IMR-90 (cell line): ENCODE data around the gene PRKD1. TPM values are rescaled to one million over a fixed set of nuclear protein-coding genes. Genes with fewer than 3 reads are reported as not detected.

ENCODE experiments used
- ATAC-seq: fragments of 200-7000 bp; cut with Tn5 transposase; 2 replicates; pipeline ENCODE4 v1.9.1; 2020; ENCODE audit warnings: low read depth, mild to moderate bottlenecking, moderate library complexity
- BruUV-seq: library from RNA; stranded (reverse); fragments of 400-500 nt; replicated peaks from 2 replicates; lab custom pipeline; 2021; lab: Mats Ljungman, UMichigan
- CTCF ChIA-PET: fragments of 300-600 bp; formaldehyde crosslinking; extraction: SDS; loops from one replicate; lab custom pipeline; 2021; ENCODE audit warnings: antibody characterized with exemption; lab: Yijun Ruan, JAX
- POLR2A ChIA-PET: fragments of 300-600 bp; sonication (Branson Sonifier 250); formaldehyde crosslinking; loops from one replicate; lab custom pipeline; 2022; ENCODE audit warnings: antibody characterized with exemption; ENCODE audit not compliant: unreplicated experiment; lab: Charles Lee
- DNase-seq: peaks from one replicate; pipeline ENCODE4 v3.0.0; 2013
- H2AFZ ChIP-seq: replicated peaks from 2 replicates; pipeline ENCODE3; 2013; ENCODE audit warnings: low read length, mild to moderate bottlenecking; ENCODE audit not compliant: poor library complexity
- H2AK5ac ChIP-seq: 2 replicates; pipeline ENCODE4 v1.6.1; 2013; ENCODE audit warnings: low read depth, low read length, inconsistent platforms
- H2AK9ac ChIP-seq: replicated peaks from 2 replicates; pipeline ENCODE3; 2013; ENCODE audit warnings: mild to moderate bottlenecking, low read depth, low read length, moderate library complexity; ENCODE audit not compliant: poor library complexity
- H2BK120ac ChIP-seq: 2 replicates; pipeline ENCODE4 v1.6.1; 2013; ENCODE audit warnings: low read depth, low read length, inconsistent platforms
- H2BK15ac ChIP-seq: 3 replicates; pipeline ENCODE4 v1.6.1; 2013; ENCODE audit warnings: low read depth, low read length, inconsistent platforms
- H2BK20ac ChIP-seq: 2 replicates; pipeline ENCODE4 v1.6.1; 2013; ENCODE audit warnings: low read depth, mild to moderate bottlenecking, inconsistent platforms, low read length, moderate library complexity
- H2BK5ac ChIP-seq: 2 replicates; pipeline ENCODE4 v1.6.1; 2013; ENCODE audit warnings: mild to moderate bottlenecking, low read depth, low read length, inconsistent platforms; ENCODE audit not compliant: poor library complexity, severe bottlenecking
- H3K14ac ChIP-seq: replicated peaks from 2 replicates; pipeline ENCODE4 v1.6.1; 2013; ENCODE audit warnings: low read depth, low read length, inconsistent platforms
- H3K18ac ChIP-seq: 2 replicates; pipeline ENCODE4 v1.6.1; 2013; ENCODE audit warnings: low read depth, low read length, control low read depth
- H3K23ac ChIP-seq: 2 replicates; pipeline ENCODE4 v1.6.1; 2013; ENCODE audit warnings: low read depth, low read length, inconsistent platforms
- H3K27ac ChIP-seq: 2 replicates; pipeline ENCODE4 v1.5.1; 2013; ENCODE audit warnings: mild to moderate bottlenecking, control low read depth, low read length; ENCODE audit not compliant: insufficient read depth
- H3K27me3 ChIP-seq: 2 replicates; pipeline ENCODE4 v1.6.1; 2013; ENCODE audit warnings: low read length; ENCODE audit not compliant: control insufficient read depth, insufficient read depth
- H3K36me3 ChIP-seq: 2 replicates; pipeline ENCODE4 v1.6.1; 2013; ENCODE audit warnings: low read length, mixed read lengths; ENCODE audit not compliant: control insufficient read depth, insufficient read depth
- H3K4ac ChIP-seq: 2 replicates; pipeline ENCODE4 v1.6.1; 2013; ENCODE audit warnings: low read depth, low read length, inconsistent platforms
- H3K4me1 ChIP-seq: 2 replicates; pipeline ENCODE4 v1.6.1; 2013; ENCODE audit warnings: low read length, mixed read lengths; ENCODE audit not compliant: control insufficient read depth, insufficient read depth
- H3K4me2 ChIP-seq: 2 replicates; pipeline ENCODE4 v1.6.1; 2013; ENCODE audit warnings: low read depth, mild to moderate bottlenecking, control low read depth, low read length, moderate library complexity
- H3K4me3 ChIP-seq: 2 replicates; pipeline ENCODE4 v1.5.1; 2013; ENCODE audit warnings: low read depth, mild to moderate bottlenecking, control low read depth, low read length, moderate library complexity; ENCODE audit not compliant: insufficient read depth
- H3K56ac ChIP-seq: 2 replicates; pipeline ENCODE4 v1.6.1; 2013; ENCODE audit warnings: low read length, inconsistent platforms; ENCODE audit not compliant: insufficient read depth; ENCODE audit errors: extremely low read depth
- H3K79me1 ChIP-seq, 2 experiments: 2 replicates each; pipeline ENCODE4 v1.6.1; 2013; ENCODE audit warnings: low read length in 2 of 2, inconsistent platforms in 1 of 2, low read depth in 1 of 2
- H3K9ac ChIP-seq: 2 replicates; pipeline ENCODE4 v1.6.1; 2013; ENCODE audit warnings: low read depth, low read length, control low read depth
- H3K9me1 ChIP-seq: 2 replicates; pipeline ENCODE4 v1.6.1; 2013; ENCODE audit warnings: low read length, inconsistent platforms; ENCODE audit not compliant: insufficient read depth
- H3K9me3 ChIP-seq: 2 replicates; pipeline ENCODE4 v1.6.1; 2013; ENCODE audit warnings: low read length; ENCODE audit not compliant: control insufficient read depth, insufficient read depth
- H4K20me1 ChIP-seq: 2 replicates; pipeline ENCODE4 v1.6.1; 2013; ENCODE audit warnings: low read length, inconsistent platforms; ENCODE audit not compliant: insufficient read depth
- H4K5ac ChIP-seq: 2 replicates; pipeline ENCODE4 v1.6.1; 2013; ENCODE audit warnings: mild to moderate bottlenecking, low read depth, low read length, control low read depth
- H4K8ac ChIP-seq, 2 experiments: 2 replicates each; pipeline ENCODE4 v1.6.1; 2013; ENCODE audit warnings: low read depth in 2 of 2, low read length in 2 of 2, control low read depth in 1 of 2, inconsistent platforms in 1 of 2
- H4K91ac ChIP-seq: 2 replicates; pipeline ENCODE4 v1.6.1; 2013; ENCODE audit warnings: low read depth, low read length, inconsistent platforms; ENCODE audit not compliant: insufficient read depth
- BHLHE40 ChIP-seq: fragments of 150-350 bp; IDR thresholded peaks from 2 replicates; pipeline ENCODE4 v1.6.1; 2016; ENCODE audit warnings: mild to moderate bottlenecking, low read depth, low read length
- CEBPB ChIP-seq: IDR thresholded peaks from 2 replicates; pipeline ENCODE4 v1.6.1; 2012; ENCODE audit warnings: low read depth, low read length, improper control_type of control experiment
- CHD1 ChIP-seq: IDR thresholded peaks from 2 replicates; pipeline ENCODE4 v1.6.1; 2012; ENCODE audit warnings: low read depth, low read length, improper control_type of control experiment
- FOS ChIP-seq: fragments of 150-350 bp; IDR thresholded peaks from 2 replicates; pipeline ENCODE4 v1.6.1; 2016; ENCODE audit warnings: low read depth, low read length
- MAFK ChIP-seq: IDR thresholded peaks from 2 replicates; pipeline ENCODE4 v1.6.1; 2012; ENCODE audit warnings: low read depth, low read length, improper control_type of control experiment
- MAZ ChIP-seq: IDR thresholded peaks from 2 replicates; pipeline ENCODE4 v1.6.1; 2012; ENCODE audit warnings: low read depth, mild to moderate bottlenecking, low read length, improper control_type of control experiment, moderate library complexity, borderline replicate concordance
- MXI1 ChIP-seq: IDR thresholded peaks from 2 replicates; pipeline ENCODE4 v1.6.1; 2012; ENCODE audit warnings: low read depth, mild to moderate bottlenecking, low read length, moderate library complexity, borderline replicate concordance
- NFE2L2 ChIP-seq: fragments of 150-350 bp; IDR thresholded peaks from 2 replicates; pipeline ENCODE4 v1.6.1; 2016; ENCODE audit warnings: low read depth, mild to moderate bottlenecking, low read length
- POLR2A ChIP-seq: IDR thresholded peaks from 2 replicates; pipeline ENCODE4 v1.6.1; 2012; ENCODE audit warnings: mild to moderate bottlenecking, low read depth, low read length
- RAD21 ChIP-seq: IDR thresholded peaks from 2 replicates; pipeline ENCODE4 v1.6.1; 2012; ENCODE audit warnings: low read length, improper control_type of control experiment
- RCOR1 ChIP-seq: IDR thresholded peaks from 2 replicates; pipeline ENCODE4 v1.6.1; 2012; ENCODE audit warnings: mild to moderate bottlenecking, low read length, improper control_type of control experiment; ENCODE audit not compliant: insufficient replicate concordance
- RFX5 ChIP-seq: IDR thresholded peaks from 2 replicates; pipeline ENCODE4 v1.8.0; 2012; ENCODE audit warnings: low read depth, mild to moderate bottlenecking, low read length, moderate library complexity
- SMC3 ChIP-seq: fragments of 150-350 bp; IDR thresholded peaks from 2 replicates; pipeline ENCODE4 v1.6.1; 2016; ENCODE audit warnings: low read depth, mild to moderate bottlenecking, antibody characterized with exemption, low read length, moderate library complexity
- WGBS, 2 experiments: methylation state at CpG; one replicate each; pipeline versions ENCODE4 v1.1.5 to v1.1.7; 2013; ENCODE audit warnings: missing lambda C conversion rate in 2 of 2; ENCODE audit not compliant: insufficient read length in 1 of 2; ENCODE audit errors: extremely low coverage in 2 of 2; 5-methylcytosine and 5-hydroxymethylcytosine counted together
- dilution Hi-C: fragments of 300-500 bp; cut with HindIII; formaldehyde crosslinking; loops from one replicate; pipeline ENCODE4 v1.14.3; 2018; ENCODE audit warnings: low sequenced_read_pairs; ENCODE audit not compliant: unreplicated experiment
- in situ Hi-C: fragments of 300-500 bp; cut with MboI; formaldehyde crosslinking; loops from 3 replicates; pipeline ENCODE4 v1.14.3; 2019; ENCODE audit warnings: low sequenced_read_pairs, inconsistent platforms, mixed read lengths
- intact Hi-C: fragments of 100-400 bp; cut with micrococcal nuclease; formaldehyde crosslinking; loops from 2 replicates; pipeline ENCODE4 v1.10.0; 2022
- polyA plus RNA-seq, 3 experiments: library from polyadenylated mRNA; depleted of rRNA; stranded (reverse); fragments of >200 nt; gene quantifications; 2 replicates each; pipeline ENCODE4 v1.2.3, GENCODE V29; 2012; ENCODE audit warnings: low replicate concordance in 1 of 3
- total RNA-seq: library from RNA; depleted of rRNA; stranded (reverse); fragments of >200 nt; gene quantifications from 2 replicates; pipeline ENCODE4 v1.2.3, GENCODE V29; 2012
- TF ChIP-seq, protein P1 (sequence below): conservative IDR thresholded peaks from 2 replicates; pipeline ENCODE4 v1.5.1; 2012; ENCODE audit warnings: mild to moderate bottlenecking, low read depth, low read length, improper control_type of control experiment
- TF ChIP-seq, protein P2 (sequence below): fragments of 150-350 bp; IDR thresholded peaks from 2 replicates; pipeline ENCODE4 v1.6.1; 2017; ENCODE audit warnings: mild to moderate bottlenecking, antibody characterized with exemption, low read length, low read depth
- TF ChIP-seq, protein P3 (sequence below): fragments of 150-350 bp; IDR thresholded peaks from 2 replicates; pipeline ENCODE4 v1.6.1; 2016; ENCODE audit warnings: low read depth, mild to moderate bottlenecking, low read length, moderate library complexity, borderline replicate concordance

Gene PRKD1
- total and polyA plus RNA-seq, 2 of the 4 experiments (the other 2 are of a cell fraction), result 12.9 to 14.2 TPM

DNA sequence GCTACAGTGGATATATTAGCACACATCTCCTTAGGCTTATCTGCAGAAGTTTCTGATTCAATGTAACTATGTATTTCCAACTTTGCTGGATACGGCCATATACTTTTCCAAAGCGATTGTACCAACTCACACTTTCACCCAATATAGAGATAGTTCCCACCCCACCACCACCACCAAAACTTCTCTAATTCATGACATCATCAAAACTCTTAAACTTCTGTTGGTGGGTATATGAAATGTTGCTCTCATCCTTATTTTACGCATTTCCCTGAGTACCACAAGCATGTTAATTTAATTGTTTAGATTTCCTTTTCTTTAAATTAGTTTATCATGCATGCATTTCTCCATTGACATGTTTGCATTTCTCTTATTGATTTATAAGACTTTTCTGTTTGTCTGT lies 95.6 kb downstream of the PRKD1 start:
- 100% methylated on average over 1 of the region's 3 CpGs; no CpG with 5 or more reads in 1 of the 2 experiments for WGBS, 2 experiments
- H3K27me3 ChIP-seq, result no peaks in the 10 kb centered on the region
- H2AFZ ChIP-seq, result no peak overlapping the region
- H2AK5ac ChIP-seq, result no peak overlapping the region
- in situ Hi-C loops (no loop called here), intact Hi-C loops (no loop called here), dilution Hi-C loops (no loop called here)
- H3K4me1 ChIP-seq, result peaks cover 2% of the 10 kb centered on the region
- no peak overlapping the region for H2AK9ac ChIP-seq
- H2BK5ac ChIP-seq, result no peak overlapping the region
- no peak overlapping the region for H3K18ac ChIP-seq
- CTCF ChIA-PET, result no interaction called here
- POLR2A ChIA-PET, result no interaction called here
- BruUV-seq, result no TSS peak
- H4K20me1 ChIP-seq, result no peaks in the 10 kb centered on the region
- no peak overlapping the region for H4K91ac ChIP-seq
- H3K79me1 ChIP-seq, result peaks cover 11 to 18% of the 10 kb centered on the region in 2 experiments
- peaks cover 4% of the 10 kb centered on the region; the same call in 1 of the 2 replicates for H3K9me1 ChIP-seq
- no peak for DNase-seq
- H3K9ac ChIP-seq, result no peak overlapping the region
- no peak overlapping the region for H4K5ac ChIP-seq
- no peak overlapping the region for H2BK120ac ChIP-seq
- H3K14ac ChIP-seq, result no peak overlapping the region
- no peaks in the 10 kb centered on the region for H3K9me3 ChIP-seq
- H3K23ac ChIP-seq, result no peak overlapping the region
- H3K4me3 ChIP-seq, result no peak overlapping the region
- no peak overlapping the region for H4K8ac ChIP-seq
- TF ChIP-seq POLR2A (no peak), MXI1 (no peak), BHLHE40 (no peak), FOS (no peak), CEBPB (no peak), SMC3 (no peak), RFX5 (no peak), RAD21 (no peak), MAFK (no peak), RCOR1 (no peak), MAZ (no peak), CHD1 (no peak), NFE2L2 (no peak)
- TF ChIP-seq, protein P1, sequence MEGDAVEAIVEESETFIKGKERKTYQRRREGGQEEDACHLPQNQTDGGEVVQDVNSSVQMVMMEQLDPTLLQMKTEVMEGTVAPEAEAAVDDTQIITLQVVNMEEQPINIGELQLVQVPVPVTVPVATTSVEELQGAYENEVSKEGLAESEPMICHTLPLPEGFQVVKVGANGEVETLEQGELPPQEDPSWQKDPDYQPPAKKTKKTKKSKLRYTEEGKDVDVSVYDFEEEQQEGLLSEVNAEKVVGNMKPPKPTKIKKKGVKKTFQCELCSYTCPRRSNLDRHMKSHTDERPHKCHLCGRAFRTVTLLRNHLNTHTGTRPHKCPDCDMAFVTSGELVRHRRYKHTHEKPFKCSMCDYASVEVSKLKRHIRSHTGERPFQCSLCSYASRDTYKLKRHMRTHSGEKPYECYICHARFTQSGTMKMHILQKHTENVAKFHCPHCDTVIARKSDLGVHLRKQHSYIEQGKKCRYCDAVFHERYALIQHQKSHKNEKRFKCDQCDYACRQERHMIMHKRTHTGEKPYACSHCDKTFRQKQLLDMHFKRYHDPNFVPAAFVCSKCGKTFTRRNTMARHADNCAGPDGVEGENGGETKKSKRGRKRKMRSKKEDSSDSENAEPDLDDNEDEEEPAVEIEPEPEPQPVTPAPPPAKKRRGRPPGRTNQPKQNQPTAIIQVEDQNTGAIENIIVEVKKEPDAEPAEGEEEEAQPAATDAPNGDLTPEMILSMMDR, result no peak
- TF ChIP-seq, protein P2, sequence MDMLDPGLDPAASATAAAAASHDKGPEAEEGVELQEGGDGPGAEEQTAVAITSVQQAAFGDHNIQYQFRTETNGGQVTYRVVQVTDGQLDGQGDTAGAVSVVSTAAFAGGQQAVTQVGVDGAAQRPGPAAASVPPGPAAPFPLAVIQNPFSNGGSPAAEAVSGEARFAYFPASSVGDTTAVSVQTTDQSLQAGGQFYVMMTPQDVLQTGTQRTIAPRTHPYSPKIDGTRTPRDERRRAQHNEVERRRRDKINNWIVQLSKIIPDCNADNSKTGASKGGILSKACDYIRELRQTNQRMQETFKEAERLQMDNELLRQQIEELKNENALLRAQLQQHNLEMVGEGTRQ, result no peak
- TF ChIP-seq, protein P3, sequence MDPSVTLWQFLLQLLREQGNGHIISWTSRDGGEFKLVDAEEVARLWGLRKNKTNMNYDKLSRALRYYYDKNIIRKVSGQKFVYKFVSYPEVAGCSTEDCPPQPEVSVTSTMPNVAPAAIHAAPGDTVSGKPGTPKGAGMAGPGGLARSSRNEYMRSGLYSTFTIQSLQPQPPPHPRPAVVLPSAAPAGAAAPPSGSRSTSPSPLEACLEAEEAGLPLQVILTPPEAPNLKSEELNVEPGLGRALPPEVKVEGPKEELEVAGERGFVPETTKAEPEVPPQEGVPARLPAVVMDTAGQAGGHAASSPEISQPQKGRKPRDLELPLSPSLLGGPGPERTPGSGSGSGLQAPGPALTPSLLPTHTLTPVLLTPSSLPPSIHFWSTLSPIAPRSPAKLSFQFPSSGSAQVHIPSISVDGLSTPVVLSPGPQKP, result no peak
- H3K4ac ChIP-seq, result no peak overlapping the region
- H3K36me3 ChIP-seq, result no peaks in the 10 kb centered on the region
- H3K4me2 ChIP-seq, result no peak overlapping the region
- no peak overlapping the region for H2BK20ac ChIP-seq
- no peak overlapping the region for H3K27ac ChIP-seq
- no peak overlapping the region for H3K56ac ChIP-seq
- H2BK15ac ChIP-seq, result no peak overlapping the region
- no peak for ATAC-seq
